HG03354 (cell line): ENCODE data around the gene COPS6.

ENCODE experiments used
- ATAC-seq: cut with Tn5 transposase; IDR thresholded peaks from one replicate; pipeline ENCODE4 v1.9.1; 2021; ENCODE audit warnings: mild to moderate bottlenecking; ENCODE audit not compliant: unreplicated experiment, poor library complexity, severe bottlenecking

COPS6 gene

GRCh38 chr7:100100420-100101015 lies 11.7 kb downstream of the COPS6 start:
- peak; percentile 71 for ATAC-seq

- ATAC-seq: peak; percentile 86
Observed at GRCh38 chr7:100101016-100101862, 12.5 kb downstream of the COPS6 start, which contains the start of the genes AP4M1 and MCM7. Gene AP4M1 (plus strand): TSS chr7:100101643. CDS start chr7:100101715, 72 bp downstream. Gene MCM7 (minus strand): TSS chr7:100101397. CDS start chr7:100101294, 103 bp downstream.

DNA sequence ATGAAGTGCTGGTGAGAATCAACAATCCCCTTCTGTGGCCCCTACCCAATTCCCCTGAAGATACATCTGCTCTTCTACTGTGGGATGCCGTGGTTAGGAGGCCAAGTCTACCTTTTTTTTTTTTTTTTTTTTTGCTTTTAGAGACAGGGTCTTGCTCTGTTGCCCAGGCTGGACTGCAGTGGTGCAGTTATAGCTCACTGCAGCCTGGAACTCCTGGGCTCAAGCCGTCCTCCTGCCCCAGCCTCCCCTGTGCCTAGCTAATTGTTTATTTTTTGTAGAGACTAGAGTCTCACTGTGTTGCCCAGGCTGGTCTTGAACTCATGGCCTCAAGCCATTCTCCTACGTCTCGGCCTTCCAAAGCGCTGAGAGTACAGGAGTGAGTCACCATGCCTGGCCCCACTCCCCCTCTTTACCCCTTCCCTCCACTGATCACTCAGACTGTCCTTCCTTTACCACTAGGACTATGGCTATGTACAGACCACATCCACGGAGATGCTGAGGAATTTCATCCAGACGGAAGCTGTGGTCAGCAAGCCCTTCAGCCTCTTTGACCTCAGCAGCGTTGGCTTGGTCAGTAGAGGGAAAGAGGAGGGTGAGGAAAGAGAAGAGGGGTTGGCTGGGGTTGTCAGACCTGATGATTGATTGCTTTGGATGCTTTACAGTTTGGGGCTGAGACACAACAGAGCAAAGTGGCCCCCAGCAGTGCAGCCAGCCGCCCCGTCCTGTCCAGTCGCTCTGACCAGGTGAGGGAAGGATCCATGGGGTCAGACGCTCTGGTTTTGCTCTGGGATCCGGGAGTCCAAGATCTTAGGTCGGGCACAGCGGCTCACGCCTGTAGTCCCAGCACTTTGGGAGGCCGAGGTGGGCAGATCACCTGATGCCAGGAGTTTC lies 14.4 kb downstream of the COPS6 start:
- ATAC-seq: no peak

GRCh38 chr7:100105534-100105933 lies 16.8 kb downstream of the COPS6 start:
- ATAC-seq: no peak

DNA sequence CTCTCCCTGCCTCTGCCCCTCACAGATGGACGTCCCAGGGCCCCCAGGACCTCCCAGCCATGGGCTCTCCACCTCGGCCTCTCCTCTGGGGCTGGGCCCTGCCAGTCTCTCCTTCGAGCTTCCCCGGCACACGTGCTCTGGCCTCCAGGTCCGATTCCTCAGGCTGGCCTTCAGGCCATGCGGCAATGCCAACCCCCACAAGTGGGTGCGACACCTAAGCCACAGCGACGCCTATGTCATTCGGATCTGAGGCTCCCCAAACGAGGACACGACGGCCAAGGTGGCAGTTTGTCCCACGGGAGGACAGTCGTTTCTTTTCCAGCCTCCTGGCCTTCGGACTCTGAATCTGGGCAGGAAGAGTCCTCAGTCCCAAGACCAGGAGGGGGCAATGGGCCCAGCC lies 17.9 kb downstream of the COPS6 start:
- no peak for ATAC-seq

GRCh38 chr7:100107125-100107737 lies 18.5 kb downstream of the COPS6 start:
- ATAC-seq: no peak

GRCh38 chr7:100107890-100108289 lies 19.1 kb downstream of the COPS6 start:
- ATAC-seq: no peak

DNA sequence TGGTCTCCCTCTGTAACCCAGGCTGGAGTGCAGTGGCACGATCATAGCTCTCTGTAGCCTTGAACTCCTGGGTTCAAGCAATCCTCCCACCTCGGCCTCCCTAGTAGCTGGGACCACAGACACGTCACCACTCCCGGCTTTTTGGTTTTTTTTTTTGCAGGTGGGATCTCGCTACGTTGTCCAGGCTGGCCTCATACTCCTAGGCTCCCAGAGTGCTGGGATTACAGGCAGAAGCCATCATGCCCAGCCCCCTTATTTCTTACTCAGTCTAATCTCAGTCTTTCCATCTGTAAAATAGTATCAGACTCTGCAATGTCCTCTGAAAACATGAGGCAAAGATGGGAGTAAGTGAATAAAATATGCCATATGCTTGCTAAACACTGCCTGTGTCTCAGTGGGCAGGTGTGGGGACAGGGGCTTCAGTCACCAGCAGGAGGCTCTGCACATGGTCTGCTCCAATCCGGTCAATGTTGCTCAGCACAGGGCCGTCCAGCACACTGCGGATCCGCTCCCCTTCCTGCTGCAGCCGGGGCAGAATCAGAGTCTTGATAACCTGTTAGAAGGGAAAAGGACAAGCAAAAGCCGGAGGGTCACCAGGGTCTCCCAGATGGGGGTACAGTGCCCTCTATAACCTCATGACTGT lies 20.9 kb downstream of the COPS6 start:
- ATAC-seq: no peak

DNA sequence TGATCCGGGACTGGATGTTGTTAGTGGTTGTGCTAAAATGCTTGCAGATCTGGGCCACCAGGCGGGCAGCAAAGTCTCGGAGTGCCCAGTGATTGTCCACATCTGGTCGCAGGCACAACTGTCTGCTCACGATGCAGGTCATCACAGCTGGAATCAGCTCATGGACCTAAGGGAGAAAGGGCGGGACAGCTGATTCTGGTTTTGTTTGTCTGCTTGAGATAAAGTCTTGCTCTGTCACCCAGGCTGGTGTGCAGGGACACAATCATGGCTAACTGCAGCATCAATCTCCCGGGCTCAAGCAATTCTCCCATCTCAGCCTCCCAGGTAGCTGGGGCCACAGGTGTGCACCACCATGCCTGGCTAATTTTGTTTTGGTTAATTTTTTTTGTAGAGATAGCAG lies 22.4 kb downstream of the COPS6 start:
- ATAC-seq: no peak

DNA sequence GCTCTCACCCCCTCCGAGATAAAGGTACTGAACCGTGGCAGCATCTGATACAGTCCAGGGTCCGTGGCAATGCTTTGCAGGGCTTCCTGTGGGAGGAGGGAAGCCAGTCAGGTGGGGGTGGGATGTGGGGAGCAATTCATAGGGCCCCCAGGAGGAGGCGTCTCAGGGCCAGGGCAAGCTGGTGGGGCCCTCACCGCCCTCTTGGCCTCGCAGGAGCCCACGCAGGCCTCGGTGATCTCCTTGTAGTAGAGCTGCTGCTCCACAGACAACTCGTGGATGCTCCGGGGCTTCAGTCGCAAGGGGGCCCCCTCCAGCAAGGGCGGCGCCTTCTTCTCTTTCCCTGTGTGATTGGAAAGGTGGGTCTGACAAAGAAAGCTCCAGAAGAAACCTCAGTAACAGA lies 23.1 kb downstream of the COPS6 start:
- no peak for ATAC-seq

DNA sequence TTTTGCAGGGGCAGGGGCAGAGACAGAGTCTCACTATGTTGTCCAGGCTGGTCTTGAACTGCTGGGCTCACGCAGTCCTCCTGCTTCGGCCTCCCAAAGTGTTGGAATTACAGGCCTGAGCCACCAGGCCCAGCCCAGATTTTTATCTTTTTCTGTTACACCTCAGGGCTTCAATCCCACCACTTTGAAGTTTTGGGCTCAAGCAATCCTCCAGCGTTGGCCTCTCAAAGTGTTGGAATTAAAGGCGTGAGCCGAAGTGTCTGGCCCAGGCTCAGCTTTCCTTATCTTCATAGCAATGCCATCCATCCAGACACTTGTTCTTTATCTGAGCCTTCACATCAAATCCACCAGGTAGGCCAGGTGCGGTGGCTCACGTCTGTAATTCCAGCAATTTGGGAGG lies 26.3 kb downstream of the COPS6 start:
- ATAC-seq: no peak

- ATAC-seq: no peak
Observed at GRCh38 chr7:100118388-100119071, 29.8 kb downstream of the COPS6 start.

- ATAC-seq: peak; percentile 73
Observed at GRCh38 chr7:100119072-100119969, 30.6 kb downstream of the COPS6 start, which contains the start of the genes CNPY4 and TAF6. Gene CNPY4 (plus strand): TSS chr7:100119634. CDS start chr7:100119745, 111 bp downstream. Gene TAF6 (minus strand): TSS chr7:100119358. CDS start chr7:100114209, 5,149 bp downstream.

- peak; percentile 41 for ATAC-seq
Observed at GRCh38 chr7:100119970-100120732, 31.4 kb downstream of the COPS6 start.

- ATAC-seq: no peak
Observed at GRCh38 chr7:100120733-100121036, 31.9 kb downstream of the COPS6 start.

- no peak for ATAC-seq
Observed at GRCh38 chr7:100122067-100122466, 33.3 kb downstream of the COPS6 start.

DNA sequence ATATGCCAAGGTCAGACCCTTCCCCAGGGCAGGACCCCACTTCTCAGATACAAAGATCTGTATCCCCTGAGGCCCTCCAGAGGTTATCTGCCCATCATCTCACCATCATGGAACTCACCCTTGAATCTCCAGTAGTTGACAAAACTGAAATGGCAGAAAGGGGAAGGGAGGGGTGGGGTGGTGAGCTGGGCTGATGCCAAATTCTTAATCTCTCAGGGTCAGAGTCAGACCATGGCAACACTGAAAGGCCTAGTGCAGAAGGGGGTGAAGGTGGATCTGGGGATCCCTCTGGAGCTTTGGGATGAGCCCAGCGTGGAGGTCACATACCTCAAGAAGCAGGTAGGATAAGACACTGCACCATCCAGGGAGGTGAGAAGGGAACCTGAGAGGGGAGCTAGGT lies 33.8 kb downstream of the COPS6 start:
- ATAC-seq: no peak
